Neural cell (in vitro differentiated cells): ENCODE data around the gene PTPRN2. TPM values are rescaled to one million over a fixed set of nuclear protein-coding genes. Genes with fewer than 3 reads are reported as not detected.

Experiments used
- H2AFZ ChIP-seq: fragments of 200-600, 300-800 bp; sonication (generic), shearing (Covaris generic); 2 replicates; pipeline ENCODE4 v1.6.0; 2014; ENCODE audit warnings: low read depth, mild to moderate bottlenecking, antibody characterized with exemption, low read length, moderate library complexity
- H3F3A ChIP-seq: fragments of 200-600 bp; shearing (Covaris generic); 2 replicates; pipeline ENCODE4 v1.6.1; 2016; ENCODE audit warnings: mild to moderate bottlenecking, moderate library complexity, mixed read lengths, antibody characterized with exemption, low read length; ENCODE audit not compliant: insufficient read depth, poor library complexity, severe bottlenecking
- H3K27ac ChIP-seq: fragments of 200-600, 300-800 bp; sonication (generic), shearing (Covaris generic); 2 replicates; pipeline ENCODE4 v1.5.1; 2014; ENCODE audit warnings: mild to moderate bottlenecking, low read length, moderate library complexity
- H3K27me3 ChIP-seq: fragments of 300-800, 200-600 bp; sonication (generic), shearing (Covaris generic); 2 replicates; pipeline ENCODE4 v1.6.0; 2014; ENCODE audit warnings: mild to moderate bottlenecking, low read depth, low read length, moderate library complexity; ENCODE audit not compliant: insufficient read depth
- H3K36me3 ChIP-seq: fragments of 300-800, 200-600 bp; sonication (generic), shearing (Covaris generic); 2 replicates; pipeline ENCODE4 v1.5.1; 2014; ENCODE audit warnings: mild to moderate bottlenecking, antibody characterized with exemption, low read length, moderate library complexity; ENCODE audit not compliant: insufficient read depth
- H3K4me2 ChIP-seq: fragments of 300-800, 200-600 bp; sonication (generic), shearing (Covaris generic); 2 replicates; pipeline ENCODE4 v1.6.0; 2014; ENCODE audit warnings: mild to moderate bottlenecking, low read length
- H3K4me3 ChIP-seq: fragments of 300-800, 200-600 bp; sonication (generic), shearing (Covaris generic); 2 replicates; pipeline ENCODE4 v1.5.1; 2014; ENCODE audit warnings: mild to moderate bottlenecking, low read length, moderate library complexity
- H3K79me2 ChIP-seq: fragments of 200-600 bp; shearing (Covaris generic); replicated peaks from 2 replicates; pipeline ENCODE4 v1.6.0; 2014; ENCODE audit warnings: mild to moderate bottlenecking, low read length, moderate library complexity; ENCODE audit not compliant: insufficient read depth
- H3K9ac ChIP-seq: fragments of 300-800, 200-600 bp; sonication (generic), shearing (Covaris generic); 2 replicates; pipeline ENCODE4 v1.6.1; 2016; ENCODE audit warnings: mild to moderate bottlenecking, low read length, mixed read lengths
- H3K9me2 ChIP-seq: fragments of 200-600 bp; shearing (Covaris generic); 2 replicates; pipeline ENCODE4 v1.6.1; 2016; ENCODE audit warnings: mild to moderate bottlenecking, low read length, mixed read lengths; ENCODE audit not compliant: insufficient read depth
- H3K9me3 ChIP-seq: fragments of 200-600, 300-800 bp; sonication (generic), shearing (Covaris generic); 2 replicates; pipeline ENCODE4 v1.6.1; 2016; ENCODE audit warnings: mild to moderate bottlenecking, mixed run types, low read length, moderate library complexity, mixed read lengths
- H4K20me1 ChIP-seq: fragments of 200-600 bp; shearing (Covaris generic); 2 replicates; pipeline ENCODE4 v1.6.1; 2016; ENCODE audit warnings: mild to moderate bottlenecking, mixed run types; ENCODE audit not compliant: insufficient read depth
- EP300 ChIP-seq: fragments of 450-650 bp; conservative IDR thresholded peaks from 2 replicates; pipeline ENCODE4 v1.6.1; 2014; ENCODE audit warnings: antibody characterized with exemption, mild to moderate bottlenecking, moderate library complexity; ENCODE audit not compliant: poor library complexity, severe bottlenecking
- EZH2 ChIP-seq: fragments of 200-600, 300-800 bp; shearing (Covaris generic), sonication (generic); IDR thresholded peaks from 2 replicates; pipeline ENCODE4 v1.6.1; 2014; ENCODE audit warnings: antibody characterized with exemption, low read length, borderline replicate concordance, mild to moderate bottlenecking; ENCODE audit not compliant: insufficient read depth, poor library complexity, severe bottlenecking
- MXI1 ChIP-seq: fragments of 450-650 bp; conservative IDR thresholded peaks from 2 replicates; pipeline ENCODE4 v1.6.1; 2014; ENCODE audit warnings: antibody characterized with exemption, mild to moderate bottlenecking; ENCODE audit not compliant: poor library complexity, severe bottlenecking
- POLR2AphosphoS5 ChIP-seq: IDR thresholded peaks from 2 replicates; pipeline ENCODE4 v1.6.1; 2012
- RAD21 ChIP-seq: fragments of 450-650 bp; conservative IDR thresholded peaks from 2 replicates; pipeline ENCODE4 v1.6.1; 2014; ENCODE audit warnings: antibody characterized with exemption, mild to moderate bottlenecking, moderate library complexity
- REST ChIP-seq: IDR thresholded peaks from 2 replicates; pipeline ENCODE4 v1.6.1; 2012; ENCODE audit warnings: borderline replicate concordance
- SMC3 ChIP-seq: fragments of 450-650 bp; conservative IDR thresholded peaks from 2 replicates; pipeline ENCODE4 v1.6.1; 2014; ENCODE audit warnings: antibody characterized with exemption, mild to moderate bottlenecking, moderate library complexity; ENCODE audit not compliant: poor library complexity
- TAF1 ChIP-seq: IDR thresholded peaks from 2 replicates; pipeline ENCODE4 v1.6.1; 2012; ENCODE audit warnings: low read depth
- polyA plus RNA-seq: library from polyadenylated mRNA; depleted of rRNA; stranded (reverse); fragments of >200 nt; gene quantifications from 2 replicates; pipeline ENCODE4 v1.2.3, GENCODE V29; 2014
- TF ChIP-seq, protein P1 (sequence below): fragments of 450-650 bp; IDR thresholded peaks from 2 replicates; pipeline ENCODE4 v1.5.1; 2014; ENCODE audit warnings: antibody characterized with exemption, mild to moderate bottlenecking, moderate library complexity; ENCODE audit not compliant: poor library complexity, severe bottlenecking

PTPRN2 gene
- polyA plus RNA-seq, 1 donor from 2014 or later, result 31.0 TPM

DNA sequence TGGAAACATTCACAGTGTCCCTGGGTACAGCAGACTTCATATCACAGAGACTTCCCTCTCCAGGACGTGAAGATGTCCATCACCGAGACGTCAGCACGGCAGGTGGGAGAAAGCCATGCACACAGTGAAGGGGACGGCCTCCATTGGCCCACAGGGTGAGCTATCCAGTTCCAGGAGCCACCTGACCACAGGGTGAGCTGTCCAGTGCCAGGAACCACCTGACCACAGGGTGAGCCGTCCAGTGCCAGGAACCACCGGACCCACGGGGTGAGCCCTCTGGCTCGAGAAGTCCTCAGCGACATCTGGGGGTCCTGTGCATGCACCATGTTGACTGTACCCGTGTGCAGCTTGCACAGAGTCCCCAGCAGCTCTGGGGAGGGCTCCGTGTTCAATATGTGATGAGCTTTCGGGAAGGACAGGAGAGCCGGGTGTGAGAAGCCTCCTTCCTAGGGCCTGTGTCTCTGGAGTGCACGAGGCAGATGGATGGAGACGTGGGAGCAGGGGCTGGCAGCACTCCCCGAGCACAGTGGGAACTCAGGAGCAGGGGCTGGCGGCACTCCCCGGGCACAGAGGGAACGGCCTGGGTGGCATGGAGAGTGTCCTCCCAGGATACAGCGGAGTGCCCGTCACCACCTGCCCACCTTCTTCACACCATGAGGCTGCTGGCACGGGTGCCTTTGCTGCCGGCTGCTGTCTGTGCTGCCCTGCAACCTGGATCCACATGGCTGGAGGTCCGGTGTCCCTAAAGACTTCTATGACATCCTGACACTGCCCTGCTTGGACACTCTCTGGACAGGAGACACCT, 634.6 kb downstream of the PTPRN2 start:
- Histone ChIP-seq H3K79me2 (no peaks in the 10 kb centered on the region), H3K27me3 (no peaks in the 10 kb centered on the region), H2AFZ (no peak overlapping the region), H3K9ac (no peak overlapping the region), H3K9me2 (no peaks in the 10 kb centered on the region), H3K4me2 (no peak overlapping the region), H3K4me3 (no peak overlapping the region), H4K20me1 (no peaks in the 10 kb centered on the region), H3K27ac (no peak overlapping the region), H3F3A (no peaks in the 10 kb centered on the region), H3K9me3 (peaks cover 3% of the 10 kb centered on the region), H3K36me3 (no peaks in the 10 kb centered on the region)
- TF ChIP-seq SMC3 (no peak), EP300 (no peak), TAF1 (no peak), REST (no peak), EZH2 (no peak), MXI1 (no peak), RAD21 (no peak), POLR2AphosphoS5 (no peak)
- TF ChIP-seq, protein P1, sequence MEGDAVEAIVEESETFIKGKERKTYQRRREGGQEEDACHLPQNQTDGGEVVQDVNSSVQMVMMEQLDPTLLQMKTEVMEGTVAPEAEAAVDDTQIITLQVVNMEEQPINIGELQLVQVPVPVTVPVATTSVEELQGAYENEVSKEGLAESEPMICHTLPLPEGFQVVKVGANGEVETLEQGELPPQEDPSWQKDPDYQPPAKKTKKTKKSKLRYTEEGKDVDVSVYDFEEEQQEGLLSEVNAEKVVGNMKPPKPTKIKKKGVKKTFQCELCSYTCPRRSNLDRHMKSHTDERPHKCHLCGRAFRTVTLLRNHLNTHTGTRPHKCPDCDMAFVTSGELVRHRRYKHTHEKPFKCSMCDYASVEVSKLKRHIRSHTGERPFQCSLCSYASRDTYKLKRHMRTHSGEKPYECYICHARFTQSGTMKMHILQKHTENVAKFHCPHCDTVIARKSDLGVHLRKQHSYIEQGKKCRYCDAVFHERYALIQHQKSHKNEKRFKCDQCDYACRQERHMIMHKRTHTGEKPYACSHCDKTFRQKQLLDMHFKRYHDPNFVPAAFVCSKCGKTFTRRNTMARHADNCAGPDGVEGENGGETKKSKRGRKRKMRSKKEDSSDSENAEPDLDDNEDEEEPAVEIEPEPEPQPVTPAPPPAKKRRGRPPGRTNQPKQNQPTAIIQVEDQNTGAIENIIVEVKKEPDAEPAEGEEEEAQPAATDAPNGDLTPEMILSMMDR, result no peak

DNA sequence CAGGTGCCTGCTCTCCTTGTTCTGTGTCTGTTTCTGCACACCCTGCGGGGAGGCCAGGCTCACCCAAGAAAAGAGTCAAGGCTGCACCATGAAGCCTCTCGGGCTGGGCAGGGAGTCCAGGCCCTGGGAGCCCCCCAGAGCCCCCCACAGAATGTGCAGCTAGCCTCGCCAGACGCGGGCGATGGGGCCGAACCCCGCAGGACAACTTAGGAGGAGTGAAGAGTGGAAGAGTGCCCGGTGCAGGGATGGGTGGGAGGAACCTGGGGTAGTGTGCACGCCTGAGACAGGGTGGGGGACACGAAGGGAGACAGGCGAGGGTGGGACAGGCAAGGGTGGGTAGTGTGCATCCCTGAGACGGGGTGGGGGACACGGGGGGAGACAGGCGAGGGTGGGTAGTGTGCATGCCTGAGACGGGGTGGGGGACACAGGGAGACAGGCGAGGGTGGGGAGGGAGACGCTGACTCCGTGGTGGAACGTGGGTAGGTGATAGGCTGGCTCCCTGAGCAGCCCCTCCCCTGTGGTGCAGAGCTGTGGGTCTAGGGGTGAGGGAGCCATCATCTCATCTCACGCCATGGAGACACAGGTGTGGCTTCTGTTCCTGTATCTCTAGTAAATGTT, 635.5 kb downstream of the PTPRN2 start:
- no peaks in the 10 kb centered on the region for H3K36me3 ChIP-seq
- H3K79me2 ChIP-seq, result no peaks in the 10 kb centered on the region
- no peaks in the 10 kb centered on the region for H3K9me2 ChIP-seq
- H2AFZ ChIP-seq, result no peak overlapping the region
- no peaks in the 10 kb centered on the region for H3F3A ChIP-seq
- no peaks in the 10 kb centered on the region for H3K27me3 ChIP-seq
- H3K4me3 ChIP-seq, result no peak overlapping the region
- TF ChIP-seq TAF1 (no peak), REST (no peak), RAD21 (no peak), SMC3 (no peak), MXI1 (no peak), EZH2 (no peak), EP300 (no peak), POLR2AphosphoS5 (no peak)
- TF ChIP-seq, protein P1, result no peak
- no peaks in the 10 kb centered on the region for H4K20me1 ChIP-seq
- no peak overlapping the region for H3K27ac ChIP-seq
- no peak overlapping the region for H3K4me2 ChIP-seq
- no peak overlapping the region for H3K9ac ChIP-seq
- peaks cover 12% of the 10 kb centered on the region for H3K9me3 ChIP-seq
